Fibroblast of skin of right quadriceps (primary cell): ENCODE measurements around the gene SLC22A3.
"Not testable (repeated sequence)": the region's sequence is repeated elsewhere in the genome, so short reads cannot be mapped to it uniquely, and the experiment has no call there.

ENCODE experiments used
- DNase-seq: peaks from one replicate; pipeline ENCODE4 v3.0.0-alpha.2; 2013

Gene SLC22A3

GRCh38 chr6:160449787-160450186 lies 101.6 kb downstream of the SLC22A3 start:
- not testable (repeated sequence) for DNase-seq

GRCh38 chr6:160450849-160451248 lies 102.7 kb downstream of the SLC22A3 start:
- DNase-seq: no peak

GRCh38 chr6:160454303-160454702 lies 106.1 kb downstream of the SLC22A3 start:
- DNase-seq: no peak

GRCh38 chr6:160455081-160455480 lies 106.9 kb downstream of the SLC22A3 start:
- DNase-seq: no peak

GRCh38 chr6:160455541-160456213 lies 107.5 kb downstream of the SLC22A3 start:
- DNase-seq: peak; percentile 54

GRCh38 chr6:160456214-160456546 lies 108.0 kb downstream of the SLC22A3 start:
- DNase-seq: no peak

GRCh38 chr6:160457823-160458222 lies 109.6 kb downstream of the SLC22A3 start:
- no peak for DNase-seq

- peak; percentile 5 for DNase-seq
These were observed 113.5 kb downstream of the SLC22A3 start for GRCh38 chr6:160461641-160462040.

GRCh38 chr6:160462116-160462515 lies 113.9 kb downstream of the SLC22A3 start:
- no peak for DNase-seq

- DNase-seq: peak; percentile 89
These were observed 114.5 kb downstream of the SLC22A3 start for GRCh38 chr6:160462551-160463109.

- no peak for DNase-seq
These were observed 116.6 kb downstream of the SLC22A3 start for GRCh38 chr6:160464744-160465143.

- not testable (repeated sequence) for DNase-seq
These were observed 119.2 kb downstream of the SLC22A3 start for GRCh38 chr6:160467261-160467871.

- no peak for DNase-seq
These were observed 121.0 kb downstream of the SLC22A3 start for GRCh38 chr6:160469153-160469552.

GRCh38 chr6:160476056-160476455 lies 127.9 kb downstream of the SLC22A3 start:
- not testable (repeated sequence) for DNase-seq

- DNase-seq: not testable (repeated sequence)
These were observed 128.9 kb downstream of the SLC22A3 start for GRCh38 chr6:160477072-160477471.

- DNase-seq: peak; percentile 8
These were observed 129.7 kb downstream of the SLC22A3 start for GRCh38 chr6:160477901-160478300.

GRCh38 chr6:160487116-160487515 lies 138.9 kb downstream of the SLC22A3 start:
- DNase-seq: no peak

GRCh38 chr6:160489091-160489490 lies 140.9 kb downstream of the SLC22A3 start:
- DNase-seq: no peak

GRCh38 chr6:160494576-160494975 lies 146.4 kb downstream of the SLC22A3 start:
- DNase-seq: no peak

GRCh38 chr6:160500639-160501038 lies 152.5 kb downstream of the SLC22A3 start:
- DNase-seq: no peak
